GM19043 (cell line): ENCODE results near the gene LSR.
"Not testable (repeated sequence)": the region's sequence is repeated elsewhere in the genome, so short reads cannot be mapped to it uniquely, and the experiment has no call there.

Experiments used
- ATAC-seq: cut with Tn5 transposase; IDR thresholded peaks from one replicate; pipeline ENCODE4 v1.9.1; 2021; ENCODE audit warnings: low read depth; ENCODE audit not compliant: unreplicated experiment

The LSR gene

DNA sequence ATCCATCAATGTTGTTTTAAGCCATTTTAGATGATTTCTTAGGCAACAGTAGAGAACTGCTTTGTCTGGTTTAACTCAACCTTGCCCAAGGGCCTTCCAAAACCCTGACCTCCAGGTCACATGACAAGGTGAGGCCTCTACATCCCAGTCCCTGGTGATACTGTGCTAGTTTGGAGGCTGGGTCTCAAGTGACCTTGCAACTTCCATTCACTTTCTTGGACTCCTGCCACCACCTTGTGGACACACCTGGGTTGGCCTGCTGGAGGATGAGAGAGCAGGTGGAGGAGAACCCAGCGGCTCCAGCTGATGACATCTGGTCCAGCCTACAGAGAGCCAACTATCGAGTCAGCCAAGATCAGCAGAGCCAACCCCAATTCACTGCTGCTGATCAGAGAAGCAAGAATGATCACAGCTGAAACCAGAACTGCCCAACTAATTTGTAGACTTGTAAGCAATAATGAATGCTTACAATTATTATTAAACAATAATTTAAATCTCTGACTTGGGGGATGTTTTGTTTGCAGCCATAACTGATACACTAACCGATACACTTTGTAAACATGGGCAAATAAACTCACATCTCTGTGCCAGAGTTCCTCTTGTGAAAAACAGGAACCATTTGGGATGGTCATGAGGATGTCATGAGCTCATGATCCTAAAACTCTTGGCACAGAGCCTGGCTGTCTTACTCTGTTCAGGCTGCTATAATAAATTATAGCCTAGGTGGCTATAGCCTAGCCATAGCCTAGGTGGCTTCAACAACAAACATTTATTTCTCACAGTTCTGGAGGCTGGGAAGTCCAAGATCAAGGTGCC lies 31.8 kb upstream of the LSR start:
- no peak for ATAC-seq

DNA sequence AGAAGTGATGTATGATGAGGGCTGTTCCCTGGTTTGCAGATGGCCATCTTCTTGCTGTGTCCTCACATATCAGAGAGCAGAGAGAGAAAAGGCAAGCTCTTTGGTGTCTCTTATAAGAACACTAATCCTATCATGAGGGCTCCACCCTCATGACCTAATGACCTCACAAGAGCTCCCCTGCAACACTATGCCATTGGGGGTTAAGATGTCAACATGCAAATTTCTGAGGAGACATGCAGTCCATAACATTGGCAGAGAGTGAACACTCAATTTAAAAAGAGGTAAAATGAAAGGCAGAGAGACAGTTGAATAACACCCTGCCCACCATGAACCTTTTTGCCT lies 31.2 kb upstream of the LSR start:
- ATAC-seq = no peak

DNA sequence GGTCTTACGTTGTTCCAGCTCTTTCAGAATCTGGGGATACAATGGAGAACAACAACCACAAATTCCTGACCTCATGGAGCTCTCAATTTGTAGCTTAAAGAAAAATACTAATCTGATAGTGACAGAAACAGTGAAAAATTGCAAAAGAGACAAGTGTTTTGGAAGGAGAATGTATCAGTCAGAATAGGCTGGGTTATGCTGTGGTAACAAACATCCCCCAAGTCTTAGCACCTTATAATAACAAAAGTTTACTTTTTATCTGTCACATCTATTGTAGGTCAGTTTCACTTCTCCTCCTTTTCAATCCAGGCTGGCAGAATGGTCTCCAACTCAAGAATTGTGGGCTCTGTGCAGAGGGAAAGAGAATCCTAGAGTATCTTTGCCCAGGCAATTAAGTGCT lies 29.8 kb upstream of the LSR start:
- no peak for ATAC-seq

- no peak for ATAC-seq
Observed at GRCh38 chr19:35220315-35220921, 28.4 kb upstream of the LSR start.

GRCh38 chr19:35220973-35221590 lies 27.7 kb upstream of the LSR start:
- not testable (repeated sequence) for ATAC-seq

DNA sequence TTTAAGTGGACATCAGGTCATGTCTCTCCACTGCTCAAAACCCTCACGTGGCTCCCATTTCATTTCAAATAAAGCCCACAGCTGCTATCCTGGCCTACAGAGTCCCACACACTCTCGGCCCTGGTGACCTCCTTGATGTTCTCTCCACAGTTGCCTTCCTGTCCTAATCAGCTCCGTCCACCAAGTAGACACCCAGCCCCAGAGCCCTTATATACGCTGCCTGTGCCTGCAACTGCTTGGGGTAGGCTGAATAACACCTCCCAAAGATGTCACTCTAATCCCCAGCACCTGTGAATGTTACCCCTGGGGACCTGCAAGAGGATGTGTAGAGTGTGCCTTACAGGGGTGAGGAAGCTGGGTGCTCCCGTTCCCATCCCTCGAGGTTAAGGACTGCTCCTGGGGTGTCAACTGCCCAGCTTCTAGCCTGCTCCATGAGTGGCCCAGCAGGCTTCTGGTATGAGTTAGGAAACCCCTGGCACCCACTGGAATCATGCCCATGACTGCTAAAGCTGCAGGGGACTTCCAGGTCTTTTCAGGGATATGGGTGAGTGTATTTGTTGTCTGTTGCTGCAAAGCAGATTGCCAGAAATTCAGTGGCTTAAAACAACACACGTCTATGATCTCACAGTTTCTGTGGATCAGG lies 26.3 kb upstream of the LSR start:
- no peak for ATAC-seq

DNA sequence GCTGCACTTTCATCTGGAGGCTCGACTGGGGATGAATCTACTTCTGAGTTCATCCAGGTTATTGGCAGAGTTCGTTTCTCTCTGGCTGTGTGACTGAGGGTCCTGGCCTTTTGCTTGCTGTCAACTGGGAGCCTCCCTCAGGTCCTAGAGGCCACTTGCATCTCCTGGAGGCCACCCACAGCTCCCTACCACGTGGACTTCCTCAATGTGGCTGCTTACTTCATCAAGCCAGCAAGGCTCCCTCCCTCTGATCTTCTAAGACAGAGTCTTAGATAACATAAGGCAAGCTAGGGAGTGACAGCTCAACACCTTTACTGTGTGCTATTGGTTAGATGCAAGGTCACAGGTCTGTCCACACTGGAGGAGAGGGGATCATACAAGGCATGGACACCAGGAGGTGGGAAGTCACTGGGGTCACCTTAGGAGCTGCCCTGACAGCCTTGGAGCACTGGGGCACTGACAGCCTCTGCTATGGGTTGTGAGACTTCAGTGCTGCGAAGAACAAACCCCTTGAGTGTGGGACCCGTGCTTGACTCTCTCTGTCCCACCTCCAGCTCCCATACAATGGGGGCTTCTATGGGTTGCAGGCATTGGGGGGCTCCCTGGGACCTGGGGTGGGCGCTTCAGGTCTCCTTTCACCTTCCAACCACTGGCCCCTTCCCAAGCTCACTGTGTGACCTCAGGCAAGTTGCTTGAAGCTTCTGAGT lies 25.6 kb upstream of the LSR start:
- ATAC-seq = no peak

DNA sequence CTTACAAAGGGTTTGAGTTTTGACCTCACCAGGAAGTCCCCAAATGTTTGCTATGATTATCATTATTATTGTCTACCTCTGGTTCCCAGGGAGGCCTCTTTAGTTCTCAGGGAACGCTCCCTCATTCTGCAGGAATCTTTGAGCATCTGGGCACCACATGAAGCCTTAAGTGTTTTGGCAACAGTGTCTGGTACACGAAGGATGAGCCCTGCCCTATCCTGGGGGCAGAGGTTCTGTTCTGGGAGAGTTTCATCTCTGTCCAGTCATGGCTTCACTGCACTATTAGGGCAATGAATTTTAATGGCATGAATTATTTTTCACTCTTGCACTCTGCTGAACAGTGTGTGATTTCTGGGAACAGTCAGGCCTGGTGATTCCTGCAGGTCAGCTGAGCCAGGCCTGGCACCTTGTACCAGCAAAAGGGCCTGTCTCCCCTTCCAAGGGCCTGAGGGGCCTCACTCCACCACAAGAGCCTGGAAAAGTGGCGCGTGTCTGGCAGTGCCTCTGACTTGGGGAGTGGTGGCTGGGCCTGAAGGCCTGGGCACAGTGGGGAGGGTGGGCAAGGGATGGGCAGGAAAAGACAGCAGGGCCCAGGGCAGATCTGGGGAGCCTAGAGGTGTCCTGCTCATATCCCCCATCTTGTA lies 24.8 kb upstream of the LSR start:
- ATAC-seq = no peak

DNA sequence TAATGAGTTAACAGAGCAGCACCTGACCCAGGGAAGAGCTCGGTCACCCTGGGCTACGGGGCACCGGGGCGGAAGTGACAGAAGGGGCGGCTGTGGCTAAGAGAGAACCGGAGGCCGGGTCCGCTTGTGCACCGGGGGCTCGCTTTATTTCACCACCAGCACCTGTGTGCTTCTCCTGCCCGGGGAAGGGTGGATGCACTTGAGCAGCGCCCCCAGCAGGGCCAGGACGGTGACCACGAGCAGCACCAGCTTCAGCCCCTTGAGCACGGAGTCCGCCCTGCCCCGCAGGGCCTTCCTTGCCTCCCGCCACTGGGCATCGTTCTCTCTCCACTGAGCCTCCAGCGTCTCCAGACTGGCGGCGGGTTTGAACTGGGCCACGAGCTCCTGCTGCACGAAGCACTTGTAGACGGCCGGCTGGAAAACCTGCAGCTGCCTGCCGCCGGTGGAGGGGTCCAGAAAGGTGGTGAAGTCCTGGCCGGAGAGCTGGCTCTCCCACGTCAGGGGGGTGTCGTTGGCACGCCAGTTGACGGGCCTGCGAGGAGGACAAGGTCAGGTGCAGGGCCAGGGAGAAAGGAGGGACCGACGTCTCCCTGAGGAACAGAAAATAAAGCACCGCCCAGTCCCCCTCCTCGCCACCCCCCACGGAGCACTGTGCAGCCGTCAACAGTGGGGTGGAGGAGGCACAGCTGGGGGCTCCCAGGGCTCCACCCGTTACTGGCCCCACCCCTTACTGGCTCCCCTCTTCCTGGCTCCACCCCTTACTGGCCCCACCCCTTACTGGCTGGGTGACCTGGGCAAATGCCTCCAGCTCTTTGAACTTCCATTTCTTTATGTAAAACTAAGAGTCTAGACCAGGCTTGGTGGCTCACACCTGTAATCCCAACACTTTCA lies 23.9 kb upstream of the LSR start:
- no peak for ATAC-seq

- no peak for ATAC-seq
Observed at GRCh38 chr19:35225951-35226350, 22.9 kb upstream of the LSR start.

DNA sequence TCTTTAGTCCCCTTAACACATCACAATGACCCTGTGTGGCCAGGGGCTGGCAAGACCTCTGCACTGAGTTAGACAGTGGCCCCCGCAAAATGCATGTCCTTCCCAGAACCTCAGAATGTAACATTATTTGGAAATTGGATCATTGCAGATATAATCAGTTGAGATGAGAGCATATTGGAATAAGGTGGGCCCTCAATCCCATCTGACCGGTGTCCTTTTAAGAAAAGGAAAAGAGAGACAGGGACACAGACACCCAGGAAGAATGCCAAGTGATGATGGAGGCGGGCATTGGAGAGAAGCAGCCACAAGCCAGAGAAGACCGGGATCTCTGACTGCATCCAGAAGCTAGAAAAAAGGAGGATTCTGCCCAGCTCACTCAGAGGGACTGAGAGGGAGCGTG lies 22.1 kb upstream of the LSR start:
- ATAC-seq = no peak

DNA sequence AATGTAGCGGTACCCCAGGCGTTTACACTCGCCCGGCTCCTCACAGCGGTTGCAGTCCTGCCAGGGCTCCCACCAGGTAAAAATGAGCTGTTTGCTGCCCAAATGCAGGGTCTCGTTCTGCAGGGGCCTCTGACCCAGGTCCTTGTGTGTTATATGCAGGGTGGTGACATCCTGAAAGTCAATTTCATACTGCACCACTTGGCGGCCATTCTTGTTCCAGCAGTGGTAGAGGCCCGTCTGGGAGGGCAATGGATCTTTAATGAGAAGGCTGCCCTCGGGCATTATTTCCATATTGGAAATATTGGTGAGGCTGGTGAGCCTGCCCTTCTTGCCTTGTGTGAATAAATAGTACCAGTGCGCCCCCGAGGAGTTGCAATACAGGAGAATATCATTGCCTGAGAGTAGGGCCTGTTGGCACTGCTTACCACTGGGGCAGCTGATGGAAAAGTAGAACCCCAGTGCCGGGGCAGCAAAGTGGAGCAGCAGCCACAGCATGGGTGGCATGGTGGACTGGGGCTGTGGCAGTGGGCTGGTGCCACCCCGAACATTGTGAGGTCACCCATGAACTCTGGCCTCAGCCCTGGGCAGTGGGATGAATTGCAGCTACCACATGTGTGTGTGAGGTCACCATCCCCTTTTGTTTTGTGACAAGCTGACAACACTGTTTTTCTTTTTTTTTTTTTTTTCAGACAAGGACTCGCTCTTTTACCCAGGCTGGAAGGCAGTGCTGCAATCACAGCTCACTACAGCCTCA lies 20.4 kb upstream of the LSR start, which contains the start of gene FAM187B:
Gene FAM187B (minus strand): TSS at position 563 of the 754 bp plus-strand sequence. CDS start 59 bp downstream, at position 504.
- no peak for ATAC-seq

GRCh38 chr19:35229601-35230000 lies 19.2 kb upstream of the LSR start:
- no peak for ATAC-seq

GRCh38 chr19:35231956-35232645 lies 16.7 kb upstream of the LSR start:
- no peak for ATAC-seq

DNA sequence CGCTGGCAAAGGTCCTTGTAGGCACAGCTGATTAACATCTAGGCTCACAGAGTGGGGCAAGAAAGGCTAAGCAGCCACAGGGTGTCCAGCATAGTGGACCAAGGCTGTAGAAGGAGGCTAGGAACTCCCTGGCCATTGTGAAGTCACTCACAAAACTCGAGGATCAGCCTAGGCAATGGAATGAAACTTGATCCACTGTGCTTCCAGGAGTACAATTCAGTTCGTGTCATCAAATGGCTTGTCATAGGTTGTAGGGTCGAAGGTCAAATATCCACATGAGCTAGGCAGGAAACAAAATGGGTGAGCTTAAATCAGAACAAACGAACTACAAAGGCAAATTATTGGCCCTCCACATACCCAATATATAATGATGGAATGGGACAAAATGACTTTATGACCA lies 15.9 kb upstream of the LSR start:
- no peak for ATAC-seq

DNA sequence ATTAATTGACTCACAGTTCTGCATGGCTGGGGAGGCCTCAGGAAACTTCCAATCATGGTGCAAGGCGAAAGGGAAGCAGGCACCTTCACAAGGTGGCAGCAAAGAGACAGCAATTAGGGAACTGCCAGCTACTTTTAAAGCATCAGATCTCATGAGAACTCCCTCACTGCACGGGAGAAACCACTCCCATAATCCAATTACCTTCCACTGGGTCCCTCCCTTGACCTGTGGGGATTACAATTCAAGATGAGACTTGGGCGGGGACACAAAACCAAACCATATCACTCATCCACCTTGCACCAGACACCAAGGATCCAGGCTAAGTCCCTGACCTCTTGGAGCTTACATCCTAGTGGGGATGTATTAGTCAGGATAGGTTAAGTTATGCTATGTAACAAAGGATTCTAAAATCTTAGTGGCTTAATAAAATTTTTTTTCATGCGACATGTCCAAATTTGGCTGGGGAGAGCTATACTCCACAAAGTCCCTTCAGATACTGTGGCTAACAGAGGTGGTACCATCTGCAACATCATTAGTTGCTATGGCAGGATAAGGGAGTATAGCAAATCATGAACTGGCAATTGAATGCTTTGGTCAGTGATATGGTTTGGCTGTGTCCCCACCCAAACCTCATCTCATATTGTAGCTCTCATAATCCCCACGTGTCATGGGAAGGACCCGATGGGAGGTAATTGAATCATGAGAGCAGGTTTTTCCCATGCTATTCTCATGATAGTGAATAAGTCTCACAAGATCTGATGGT lies 12.0 kb upstream of the LSR start:
- ATAC-seq = no peak

DNA sequence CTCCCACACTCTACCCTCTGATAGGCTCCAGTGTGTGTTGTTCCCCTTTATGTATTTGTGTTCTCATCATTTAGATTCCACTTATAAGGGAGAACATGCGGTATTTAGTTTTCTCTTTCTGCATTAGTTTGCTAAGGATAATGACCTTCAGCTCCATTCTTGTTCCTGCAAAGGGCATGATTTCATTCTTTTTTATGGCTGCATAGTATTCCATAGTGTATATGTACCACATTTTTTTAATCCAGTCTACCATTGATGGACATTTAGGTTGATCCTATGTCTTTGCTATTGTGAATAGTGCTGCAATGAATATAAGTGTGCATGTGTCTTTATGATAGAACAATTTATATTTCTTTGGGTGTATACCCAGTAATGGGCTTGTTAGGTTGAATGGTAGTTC lies 9.2 kb upstream of the LSR start:
- not testable (repeated sequence) for ATAC-seq
